GM10266 (cell line): ENCODE data around the gene TES.

Experiments used
- DNase-seq: peaks from one replicate; pipeline ENCODE4 v3.0.0; 2012; ENCODE audit errors: extremely low spot score
- TF ChIP-seq, protein P1 (sequence below): IDR thresholded peaks from 2 replicates; pipeline ENCODE4 v1.5.1; 2012; ENCODE audit warnings: mild to moderate bottlenecking, low read depth; ENCODE audit not compliant: control insufficient read depth, insufficient read depth; ENCODE audit errors: missing control alignments

TES gene

DNA sequence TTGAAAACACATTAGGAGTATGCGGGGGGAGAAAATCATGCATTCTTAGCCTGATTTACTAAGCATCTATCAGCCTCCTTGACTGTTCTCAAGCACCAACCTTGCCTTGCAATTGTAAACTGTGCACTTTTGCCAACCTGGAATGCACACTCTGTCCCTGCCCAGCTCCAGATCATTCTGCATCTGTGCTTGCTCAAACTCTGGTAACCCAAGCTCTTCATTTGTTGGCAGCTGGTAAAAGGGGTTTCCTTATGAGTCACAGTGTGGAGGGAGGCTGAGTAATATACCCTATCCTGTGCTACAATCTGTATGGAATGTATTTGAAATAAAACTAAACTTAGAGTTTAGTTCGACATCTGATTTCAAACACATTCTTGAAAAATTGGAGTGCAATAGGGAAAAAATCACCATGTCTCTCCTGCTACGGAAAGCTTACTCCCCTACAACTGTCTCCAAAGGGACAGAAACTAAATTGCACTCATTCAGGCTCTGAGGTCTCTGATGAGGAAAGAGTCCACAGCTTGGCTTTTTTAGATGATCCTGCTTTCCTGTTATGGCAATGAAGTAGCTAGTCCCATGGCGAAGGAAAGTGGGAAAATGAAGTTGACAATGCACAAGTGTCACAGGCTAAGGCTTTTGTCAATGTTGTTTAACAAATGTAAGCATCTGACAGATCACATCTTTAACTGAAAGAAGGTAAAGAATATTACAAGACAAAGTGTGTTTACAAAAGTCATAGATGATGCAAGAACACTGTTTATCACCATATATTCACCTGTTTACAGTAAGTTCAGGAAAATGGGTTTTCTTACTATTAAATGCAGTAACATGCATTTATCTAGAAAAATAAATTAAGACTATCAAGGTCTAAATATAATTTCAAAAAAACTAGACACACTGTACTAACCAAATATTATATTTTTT, 61.9 kb downstream of the TES start:
- no peak for DNase-seq
- TF ChIP-seq, protein P1, sequence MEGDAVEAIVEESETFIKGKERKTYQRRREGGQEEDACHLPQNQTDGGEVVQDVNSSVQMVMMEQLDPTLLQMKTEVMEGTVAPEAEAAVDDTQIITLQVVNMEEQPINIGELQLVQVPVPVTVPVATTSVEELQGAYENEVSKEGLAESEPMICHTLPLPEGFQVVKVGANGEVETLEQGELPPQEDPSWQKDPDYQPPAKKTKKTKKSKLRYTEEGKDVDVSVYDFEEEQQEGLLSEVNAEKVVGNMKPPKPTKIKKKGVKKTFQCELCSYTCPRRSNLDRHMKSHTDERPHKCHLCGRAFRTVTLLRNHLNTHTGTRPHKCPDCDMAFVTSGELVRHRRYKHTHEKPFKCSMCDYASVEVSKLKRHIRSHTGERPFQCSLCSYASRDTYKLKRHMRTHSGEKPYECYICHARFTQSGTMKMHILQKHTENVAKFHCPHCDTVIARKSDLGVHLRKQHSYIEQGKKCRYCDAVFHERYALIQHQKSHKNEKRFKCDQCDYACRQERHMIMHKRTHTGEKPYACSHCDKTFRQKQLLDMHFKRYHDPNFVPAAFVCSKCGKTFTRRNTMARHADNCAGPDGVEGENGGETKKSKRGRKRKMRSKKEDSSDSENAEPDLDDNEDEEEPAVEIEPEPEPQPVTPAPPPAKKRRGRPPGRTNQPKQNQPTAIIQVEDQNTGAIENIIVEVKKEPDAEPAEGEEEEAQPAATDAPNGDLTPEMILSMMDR: no peak

DNA sequence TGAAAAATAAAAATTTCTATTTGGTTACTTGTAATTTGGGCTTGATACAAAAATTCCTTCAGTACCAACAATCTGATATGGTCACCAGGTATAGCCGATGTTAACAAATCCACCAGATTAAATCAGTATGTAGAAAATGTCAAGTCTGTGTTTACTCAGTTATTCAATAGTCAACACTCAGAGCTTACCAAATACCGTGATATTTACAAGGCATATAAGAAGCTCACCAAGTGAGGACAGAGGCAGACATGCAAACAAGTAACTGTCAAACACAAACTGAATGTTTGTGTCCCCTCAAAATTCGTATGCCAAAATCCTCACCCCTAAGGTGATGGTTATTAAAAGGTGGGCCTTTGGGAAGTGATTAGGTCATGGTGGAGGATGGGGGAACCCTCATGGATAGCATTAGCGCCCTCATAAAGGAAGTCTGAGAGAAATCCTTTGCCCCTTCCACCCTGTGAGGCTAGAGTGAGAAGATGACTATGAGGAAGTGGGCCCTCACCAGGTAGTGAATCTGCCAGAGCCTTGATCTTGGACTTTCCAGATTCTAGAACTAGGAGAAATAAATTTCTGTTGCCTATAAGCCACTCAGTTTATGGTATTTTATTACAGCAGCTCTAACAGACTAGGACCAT, 63.1 kb downstream of the TES start:
- no peak for DNase-seq
- TF ChIP-seq, protein P1: no peak

GRCh38 chr7:116273918-116274301, 63.6 kb downstream of the TES start:
- TF ChIP-seq, protein P1: no peak
- no peak for DNase-seq

GRCh38 chr7:116277070-116277469, 66.7 kb downstream of the TES start:
- DNase-seq: no peak
- TF ChIP-seq, protein P1: no peak

GRCh38 chr7:116279217-116279616, 68.9 kb downstream of the TES start:
- DNase-seq: no peak
- TF ChIP-seq, protein P1: no peak

DNA sequence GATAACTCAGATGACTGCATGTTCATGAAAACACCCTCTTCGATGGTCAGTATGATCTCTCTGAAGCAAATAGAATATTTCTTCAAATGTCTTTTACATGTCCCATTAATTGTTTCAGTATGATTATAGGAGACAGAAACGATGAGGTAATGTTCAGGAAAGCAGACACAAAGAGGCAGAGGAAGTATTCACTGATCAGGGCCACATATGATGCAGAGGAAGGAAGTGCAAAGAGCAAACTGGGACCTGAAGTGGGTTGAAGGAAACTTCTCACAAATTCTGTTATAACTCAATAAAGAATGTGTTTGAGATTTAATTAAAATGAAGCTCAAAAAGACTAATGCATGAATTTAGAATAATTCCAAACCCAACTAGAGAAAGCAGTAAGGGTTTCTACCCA, 70.5 kb downstream of the TES start:
- no peak for DNase-seq
- TF ChIP-seq, protein P1: no peak
